GM18505 (cell line): ENCODE measurements around the gene CYBA.

ENCODE experiments used
- ATAC-seq: cut with Tn5 transposase; IDR thresholded peaks from one replicate; pipeline ENCODE4 v1.9.1; 2021; ENCODE audit not compliant: unreplicated experiment
- POLR2A ChIP-seq: IDR thresholded peaks from 4 replicates; pipeline ENCODE4 v1.6.1; 2011; ENCODE audit warnings: borderline replicate concordance; ENCODE audit not compliant: insufficient read depth, insufficient read length; ENCODE audit errors: extremely low read depth

Gene CYBA

GRCh38 chr16:88662222-88662842 is 11.5 kb upstream of the CYBA start:
- no peak for TF ChIP-seq POLR2A
- ATAC-seq: peak; percentile 5

GRCh38 chr16:88661468-88661867 is 10.6 kb upstream of the CYBA start:
- no peak for ATAC-seq

GRCh38 chr16:88659160-88659559 is 8.3 kb upstream of the CYBA start:
- no peak for TF ChIP-seq POLR2A
- ATAC-seq: no peak

More at GRCh38 chr16:88661468-88661867, 10.6 kb upstream of the CYBA start:
- no peak for TF ChIP-seq POLR2A

DNA sequence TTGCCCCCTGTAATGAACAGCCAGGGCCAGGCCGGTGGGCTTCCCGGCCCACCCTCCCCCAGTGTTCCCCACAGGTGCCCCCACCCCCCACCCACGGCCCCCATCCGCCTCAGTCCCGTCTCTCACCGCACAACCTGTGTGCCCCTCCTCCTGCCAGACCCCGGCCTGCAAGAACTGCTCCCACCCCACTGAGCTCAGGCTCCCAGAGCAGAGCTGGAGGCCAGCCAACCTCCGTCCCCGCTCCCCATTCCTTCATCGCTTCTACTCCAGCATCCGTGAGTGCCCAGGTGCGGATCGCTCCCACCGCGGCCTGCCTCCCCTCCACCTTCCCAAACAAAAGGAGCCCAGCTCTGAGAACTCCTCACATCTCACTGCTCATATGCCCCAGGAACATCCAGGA is 7.9 kb upstream of the CYBA start:
- no peak for ATAC-seq
- TF ChIP-seq POLR2A: no peak

- no peak for ATAC-seq
- TF ChIP-seq POLR2A: no peak
These were observed 6.5 kb upstream of the CYBA start for GRCh38 chr16:88657371-88657770.

- no peak for ATAC-seq
- no peak for TF ChIP-seq POLR2A
These were observed 5.6 kb upstream of the CYBA start for GRCh38 chr16:88656291-88656980.

DNA sequence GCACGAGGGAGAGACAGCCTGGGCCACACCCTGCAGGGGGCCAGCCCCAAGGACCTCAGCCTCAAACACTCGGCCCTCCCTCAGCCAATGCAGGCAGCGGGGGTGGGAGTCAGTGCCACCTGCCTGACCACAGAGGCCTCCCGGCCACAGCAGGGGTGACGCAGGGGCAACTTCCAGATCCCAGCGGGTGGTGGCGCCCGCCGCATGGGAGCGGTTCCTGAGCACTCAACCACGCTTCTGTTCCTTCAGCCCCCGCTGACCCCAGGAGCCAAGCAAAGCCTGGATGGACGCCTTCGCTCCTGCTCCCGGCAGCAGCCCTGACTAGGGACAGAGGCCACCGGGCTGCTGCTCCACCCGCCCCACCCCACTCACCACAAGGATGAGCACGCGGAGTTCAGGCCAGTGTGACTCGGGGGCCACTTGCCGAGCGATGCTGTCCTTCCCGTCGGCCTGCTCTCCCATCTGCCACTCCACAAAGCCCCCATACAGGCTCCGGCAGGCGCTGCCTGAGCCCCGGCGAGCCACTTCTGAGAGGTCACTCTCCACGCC is 5.0 kb upstream of the CYBA start:
- no peak for ATAC-seq

DNA sequence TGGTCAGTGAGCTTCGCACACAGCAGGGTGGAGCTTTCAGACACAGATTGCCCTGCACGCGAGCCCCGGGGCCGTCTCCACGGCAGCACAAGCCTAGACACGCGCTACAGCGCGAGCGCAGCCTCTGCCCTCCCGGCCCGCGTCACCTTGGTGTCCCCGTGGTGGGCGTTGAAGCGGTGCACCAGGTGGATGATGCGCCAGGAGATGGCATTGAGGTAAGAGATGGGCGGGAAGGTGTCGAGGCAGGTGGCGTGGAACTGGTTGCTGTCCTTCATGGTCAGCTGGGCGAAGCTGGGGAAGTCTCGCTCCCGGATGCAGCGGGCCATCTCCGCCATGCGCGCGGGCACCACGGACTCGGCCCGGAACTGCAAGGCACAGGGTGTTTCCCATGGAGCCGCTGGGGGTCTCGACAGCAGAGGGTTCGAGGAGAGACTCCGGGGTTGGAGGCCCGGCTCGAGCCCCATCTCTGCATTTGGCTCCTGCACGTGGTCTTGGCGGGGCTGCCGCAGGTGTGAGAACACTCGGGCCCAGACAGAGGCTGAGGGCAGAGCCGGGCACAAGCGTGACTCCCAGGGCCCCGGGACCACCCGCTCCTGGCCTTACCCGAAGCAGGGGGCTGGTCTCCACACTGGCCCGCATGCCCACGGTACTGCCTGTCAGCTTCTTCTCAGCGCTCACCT is 4.3 kb upstream of the CYBA start:
- TF ChIP-seq POLR2A: no peak
- ATAC-seq: no peak

More for the DNA sequence above, 5.0 kb upstream of the CYBA start:
- no peak for TF ChIP-seq POLR2A

GRCh38 chr16:88654363-88655052 is 3.7 kb upstream of the CYBA start:
- ATAC-seq: no peak
- no peak for TF ChIP-seq POLR2A

GRCh38 chr16:88653596-88654362 is 2.9 kb upstream of the CYBA start:
- no peak for ATAC-seq
- no peak for TF ChIP-seq POLR2A

DNA sequence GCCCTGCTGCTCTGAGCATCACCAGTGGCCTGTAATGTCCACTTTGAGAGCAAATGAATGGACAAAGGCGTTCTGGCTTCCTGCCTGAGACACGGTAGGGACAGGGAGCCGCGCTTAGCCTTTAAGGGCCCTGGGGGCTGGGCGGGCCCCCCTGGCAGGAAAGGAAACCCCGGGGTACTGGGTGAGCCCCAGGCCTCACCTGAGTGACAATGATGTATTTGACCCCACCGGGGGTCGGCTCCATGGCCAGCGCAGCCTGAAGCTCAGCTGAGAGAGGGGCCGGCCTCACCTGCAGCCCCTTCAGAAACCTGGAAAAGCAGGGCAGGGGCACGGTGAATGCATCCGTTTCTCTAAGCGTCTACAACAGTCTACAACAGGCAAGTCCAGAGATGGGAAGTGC is 2.2 kb upstream of the CYBA start:
- no peak for TF ChIP-seq POLR2A
- ATAC-seq: no peak

- ATAC-seq: no peak
- peak; percentile 19 for TF ChIP-seq POLR2A
These were observed 1.9 kb upstream of the CYBA start for GRCh38 chr16:88652762-88653063.
